HG03432 (cell line): ENCODE results near the gene KCNQ1.

ENCODE experiments used
- ATAC-seq: cut with Tn5 transposase; IDR thresholded peaks from one replicate; pipeline ENCODE4 v1.9.1; 2021; ENCODE audit warnings: mild to moderate bottlenecking, moderate library complexity; ENCODE audit not compliant: unreplicated experiment

KCNQ1 gene

DNA sequence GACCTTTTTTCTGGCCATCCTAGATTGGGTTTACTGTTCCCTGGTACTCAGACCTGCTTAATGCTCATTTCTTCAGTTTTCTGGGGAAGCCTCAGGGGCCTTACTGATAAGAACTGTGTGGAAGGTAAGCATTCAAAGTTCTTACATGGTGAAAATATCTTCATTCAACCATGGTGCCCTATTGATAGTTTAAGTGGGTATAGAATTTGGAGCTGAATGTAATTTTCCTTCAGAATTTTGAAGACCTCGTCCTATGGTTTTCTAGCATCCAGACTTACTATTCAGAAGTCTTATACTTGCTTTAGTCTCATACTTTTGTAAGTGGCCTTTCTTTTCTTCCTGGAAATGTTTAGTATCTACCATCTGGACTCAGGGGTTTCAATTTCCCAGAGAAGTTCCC is 365.0 kb downstream of the KCNQ1 start:
- no peak for ATAC-seq

DNA sequence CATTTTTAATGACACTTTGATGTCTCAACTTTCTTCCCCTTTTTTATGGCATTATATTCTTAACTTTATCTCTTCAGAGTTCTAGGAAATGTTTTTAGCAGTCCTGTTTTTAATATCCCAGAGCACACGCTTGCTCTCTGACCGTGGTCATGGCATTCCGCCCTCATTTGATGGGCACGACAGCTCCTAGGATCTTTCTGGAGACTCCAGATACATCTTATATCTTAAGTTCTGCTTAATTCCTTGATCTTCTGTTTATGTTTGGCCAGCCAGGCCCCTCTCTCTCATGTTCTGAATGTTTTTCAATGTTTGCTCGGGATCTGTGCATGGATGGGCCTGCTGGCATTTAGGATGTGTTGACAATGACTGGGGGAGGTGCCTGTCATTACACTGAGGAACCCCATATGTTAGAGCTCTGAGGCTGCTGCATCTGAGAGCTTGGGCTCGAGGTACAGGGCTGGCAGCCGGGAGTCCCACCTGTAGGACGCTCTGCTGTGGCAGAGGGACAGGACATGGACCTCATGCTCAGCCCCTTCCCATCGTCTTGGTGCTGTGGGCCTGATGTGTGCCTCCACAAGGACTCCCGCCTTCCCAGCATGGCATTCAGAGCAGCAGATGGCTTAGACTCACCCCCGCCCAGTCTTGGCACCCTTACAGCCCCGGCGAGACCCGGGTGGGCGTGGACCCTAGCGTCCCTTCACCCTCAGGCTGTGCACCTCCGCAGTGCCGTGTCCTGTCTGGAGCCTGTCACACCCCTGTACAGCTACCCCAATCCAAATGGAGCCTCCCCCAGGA is 365.8 kb downstream of the KCNQ1 start:
- ATAC-seq: no peak

DNA sequence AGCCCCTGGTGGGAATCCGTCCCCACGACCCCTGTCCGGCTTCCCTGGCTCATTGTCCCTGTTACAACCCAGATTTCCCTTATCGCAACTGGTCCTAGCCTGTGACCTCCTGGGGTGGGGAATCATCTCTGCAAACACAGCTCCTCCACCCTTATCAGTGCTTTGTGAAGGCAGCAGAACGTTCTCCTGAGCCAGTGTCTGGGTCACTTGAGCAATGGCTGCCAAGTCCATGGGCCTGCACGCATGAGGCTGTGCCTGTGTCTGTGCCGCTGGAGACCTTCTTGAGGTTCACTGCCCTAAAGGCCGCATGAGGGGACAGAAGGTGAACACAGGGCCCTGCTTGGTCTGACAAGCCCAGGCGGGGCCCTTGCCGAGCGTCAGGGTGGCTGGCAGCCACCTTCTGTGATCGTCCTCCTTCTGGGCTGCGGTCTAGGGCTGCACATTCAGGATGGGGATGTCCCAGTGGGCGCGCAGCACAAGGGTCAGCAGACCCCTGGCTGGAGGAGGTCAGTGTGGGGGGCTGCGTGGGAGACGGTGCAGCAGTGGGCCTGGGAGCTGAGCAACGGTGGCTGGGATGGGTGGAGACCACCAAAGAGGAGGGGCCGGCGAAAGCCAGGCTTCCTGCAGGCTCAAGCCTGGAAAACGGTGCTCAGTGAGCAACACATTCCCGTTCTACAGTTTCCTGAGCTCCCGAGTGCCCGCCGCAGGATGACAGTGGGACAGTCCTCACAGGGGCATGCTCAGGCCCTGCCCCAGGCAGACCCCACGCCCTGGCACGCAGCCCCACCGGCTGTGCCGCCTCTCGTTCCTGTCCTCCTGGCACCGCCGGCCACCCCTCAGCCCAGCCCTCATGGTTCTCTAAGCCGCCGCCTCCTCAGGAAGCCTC is 366.6 kb downstream of the KCNQ1 start:
- ATAC-seq: no peak

DNA sequence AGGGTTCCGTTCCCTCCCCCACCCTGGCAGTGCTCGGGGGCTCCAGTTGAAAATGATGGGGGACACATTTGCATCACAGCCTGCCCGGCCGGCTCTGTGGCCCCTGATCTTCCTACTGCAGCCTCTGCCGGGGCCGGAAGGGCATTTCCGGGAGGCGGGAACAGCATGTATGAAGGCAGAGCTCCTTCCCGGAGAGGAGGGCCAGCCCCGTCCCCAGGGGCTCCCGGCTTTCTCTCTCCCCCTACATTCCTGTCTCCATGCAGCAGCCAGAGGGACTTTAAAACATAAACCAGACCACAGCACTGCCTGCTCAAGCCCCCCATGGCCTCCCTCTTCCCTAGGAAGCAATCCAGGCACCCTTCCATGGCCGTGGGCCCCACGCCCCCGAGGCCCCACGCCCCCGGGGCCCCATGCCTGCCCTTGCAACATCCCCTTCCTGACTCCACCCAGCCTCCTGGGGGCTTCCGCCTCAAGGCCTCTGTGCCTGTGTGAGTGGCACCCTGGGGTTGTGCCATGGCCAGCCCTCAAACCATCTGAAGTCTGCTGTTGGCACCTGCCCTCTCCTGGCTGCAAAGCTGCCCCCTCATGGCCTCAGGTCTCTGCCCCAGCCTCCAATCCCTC is 367.7 kb downstream of the KCNQ1 start:
- ATAC-seq: no peak

DNA sequence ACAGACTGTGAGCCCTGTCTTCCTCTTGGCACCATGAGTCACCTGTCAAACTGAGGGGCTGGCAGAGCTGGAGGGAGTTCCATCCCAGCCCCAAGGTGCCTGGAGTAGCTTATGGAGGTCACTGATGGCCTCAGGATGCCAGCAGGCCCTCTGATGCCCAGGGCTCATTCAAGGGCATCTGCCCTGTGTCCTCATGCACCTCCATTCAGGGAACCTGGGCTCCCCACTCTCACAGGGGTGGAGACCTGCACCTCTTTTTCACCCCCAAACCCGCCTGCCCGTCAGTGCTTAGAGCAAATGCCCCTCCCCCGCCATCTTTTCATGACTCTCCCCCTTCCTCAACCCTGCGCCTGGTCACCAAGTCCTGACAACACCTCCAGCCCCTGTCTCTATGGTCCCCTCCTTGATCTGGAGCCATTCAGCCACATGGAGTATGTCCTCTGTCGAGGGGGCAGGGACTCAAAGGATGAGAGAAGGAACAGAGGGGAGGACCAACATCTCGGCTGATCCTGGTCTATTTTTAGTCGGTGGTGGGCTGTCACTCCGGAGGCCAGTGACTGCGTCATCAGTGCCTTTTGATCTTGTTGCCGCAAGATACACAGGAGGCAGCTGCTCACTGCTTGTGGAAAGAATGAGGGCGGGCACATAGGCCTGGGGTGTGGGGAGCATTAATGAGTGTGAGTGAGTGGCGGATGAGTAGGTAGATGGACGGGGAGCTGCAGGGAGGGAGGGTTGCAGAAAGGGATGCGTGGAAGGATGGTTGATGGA is 368.5 kb downstream of the KCNQ1 start:
- no peak for ATAC-seq

DNA sequence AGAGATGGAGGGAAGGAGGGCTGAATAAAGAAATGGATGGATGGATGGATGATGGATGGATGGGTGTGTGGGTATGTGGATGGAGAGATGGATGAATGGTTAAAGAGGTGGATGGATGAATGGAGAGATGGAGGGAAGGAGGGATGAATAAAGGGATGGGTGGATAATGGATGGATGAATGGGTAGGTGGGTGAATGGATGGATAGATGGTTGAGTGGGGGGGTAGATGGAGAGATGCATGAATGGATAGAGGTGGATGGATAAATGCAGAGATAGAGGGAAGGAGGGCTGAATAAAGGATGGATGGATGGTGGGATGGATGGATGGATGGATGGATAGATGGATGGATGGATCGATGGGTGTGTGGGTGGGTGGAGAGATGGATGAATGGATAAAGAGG is 369.2 kb downstream of the KCNQ1 start:
- no peak for ATAC-seq

DNA sequence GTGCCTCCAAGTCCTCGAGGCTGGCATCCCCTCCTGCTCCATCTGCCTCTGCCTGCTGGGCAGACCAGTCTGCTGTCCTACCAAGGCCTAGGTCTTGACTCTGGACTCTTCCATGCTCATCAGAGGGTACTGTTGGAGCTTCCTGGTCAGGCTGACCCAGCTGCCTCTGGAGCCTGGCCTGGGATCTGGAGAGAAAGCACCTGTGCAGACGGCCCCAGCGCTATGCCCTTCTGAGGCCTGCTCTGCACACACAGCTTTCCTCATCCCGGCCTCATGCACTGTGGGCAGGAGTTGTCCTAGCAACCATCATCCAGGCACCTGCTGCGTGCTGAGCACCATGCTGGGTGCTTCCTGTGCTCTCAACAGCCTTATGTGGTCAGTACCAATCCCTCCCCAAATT is 369.9 kb downstream of the KCNQ1 start:
- ATAC-seq: no peak

DNA sequence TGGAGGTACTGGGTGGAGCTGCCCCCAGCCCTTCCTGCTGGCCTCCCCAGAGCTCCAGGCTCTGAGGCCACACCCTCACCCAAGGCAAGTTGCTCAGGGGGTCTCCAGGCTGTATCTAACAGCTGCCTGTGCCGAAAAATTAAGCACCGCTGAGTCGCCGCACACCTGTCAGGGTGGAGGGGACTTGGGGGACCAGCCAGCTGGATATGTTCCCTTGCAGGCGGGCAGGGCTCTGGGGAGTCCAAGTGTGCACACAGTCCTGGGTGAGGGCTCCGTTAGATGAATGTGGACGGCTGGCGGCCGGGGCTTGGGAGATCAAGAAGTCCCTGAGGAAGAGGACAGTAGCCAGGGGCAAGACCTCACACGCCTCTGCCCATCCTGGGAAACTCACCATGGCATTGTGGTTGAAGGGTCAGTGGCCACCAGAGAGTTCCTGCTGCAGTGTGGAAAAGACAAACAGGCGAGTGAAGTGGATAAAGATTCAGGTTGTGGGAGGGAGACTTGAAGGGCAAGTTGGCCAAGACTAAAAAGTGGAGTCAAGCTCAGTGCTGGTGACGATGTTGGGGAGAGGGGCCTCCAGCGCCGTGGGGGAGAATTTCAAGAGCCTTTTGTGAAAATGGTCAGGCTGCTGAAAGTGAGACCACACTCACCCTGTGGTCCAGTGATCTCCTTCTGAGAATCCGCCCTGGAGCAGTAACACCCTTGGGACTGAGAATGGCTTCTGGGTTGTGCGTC is 371.1 kb downstream of the KCNQ1 start:
- no peak for ATAC-seq

DNA sequence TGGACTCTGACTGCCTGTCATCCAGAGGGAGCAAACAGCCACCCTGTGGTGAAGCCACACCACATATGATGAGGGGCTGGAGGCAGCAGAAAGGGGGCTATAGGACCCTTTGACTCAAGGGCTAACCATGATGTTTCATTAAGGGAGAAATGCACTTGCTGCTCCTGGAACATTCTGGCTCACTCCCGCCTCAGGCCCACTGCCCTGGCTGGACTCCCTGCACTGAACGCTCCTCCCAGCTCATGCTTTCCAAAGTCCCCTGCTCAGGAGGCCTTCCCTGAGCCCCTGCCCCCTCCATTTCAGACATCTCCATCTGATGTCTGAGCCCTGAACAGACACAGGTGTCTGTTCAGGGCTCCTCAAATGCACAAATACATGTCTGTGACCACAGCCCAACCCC is 371.7 kb downstream of the KCNQ1 start:
- ATAC-seq: no peak

DNA sequence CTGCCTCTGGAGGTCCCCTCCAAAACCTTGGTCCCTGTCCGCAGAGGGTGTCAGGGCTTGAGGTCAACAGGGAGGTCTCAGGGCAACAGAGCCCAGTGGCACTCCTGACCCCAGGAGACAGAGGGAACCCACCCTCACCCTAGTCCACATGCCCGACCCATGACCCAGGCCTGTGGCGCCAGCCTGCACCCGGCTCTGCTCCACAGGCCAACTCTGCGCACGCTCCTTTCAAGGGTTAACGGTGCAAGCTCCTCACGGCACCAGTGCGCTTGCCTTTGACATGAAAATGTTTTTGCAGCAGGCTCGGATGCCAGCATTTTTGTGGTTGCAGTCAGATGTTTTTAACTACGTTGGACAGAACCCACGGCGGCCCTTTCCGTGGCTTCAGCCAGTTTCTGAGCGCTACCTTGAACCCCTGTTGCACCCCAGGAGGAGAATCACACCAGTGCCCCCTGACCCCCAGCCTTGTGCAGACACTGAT is 372.2 kb downstream of the KCNQ1 start:
- ATAC-seq: no peak

DNA sequence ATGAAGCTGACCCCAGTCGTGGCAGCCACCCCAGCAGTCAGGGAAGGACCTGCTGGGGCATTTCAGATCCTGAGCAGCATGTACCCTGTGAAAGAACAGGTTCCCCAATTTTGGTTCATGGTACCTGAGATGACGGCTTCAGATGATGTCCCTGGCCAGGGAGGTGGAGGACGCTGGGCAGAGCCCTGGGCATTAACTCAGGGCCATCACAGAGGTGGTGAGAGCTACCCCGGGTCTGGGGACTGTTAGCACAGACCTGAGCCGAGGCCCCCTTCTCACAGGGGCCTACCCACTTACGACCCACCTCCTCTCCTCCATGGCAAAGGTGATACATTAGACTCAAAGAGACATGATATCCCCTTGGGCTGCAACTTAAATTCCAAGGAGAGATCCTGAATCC is 372.6 kb downstream of the KCNQ1 start:
- ATAC-seq: no peak

DNA sequence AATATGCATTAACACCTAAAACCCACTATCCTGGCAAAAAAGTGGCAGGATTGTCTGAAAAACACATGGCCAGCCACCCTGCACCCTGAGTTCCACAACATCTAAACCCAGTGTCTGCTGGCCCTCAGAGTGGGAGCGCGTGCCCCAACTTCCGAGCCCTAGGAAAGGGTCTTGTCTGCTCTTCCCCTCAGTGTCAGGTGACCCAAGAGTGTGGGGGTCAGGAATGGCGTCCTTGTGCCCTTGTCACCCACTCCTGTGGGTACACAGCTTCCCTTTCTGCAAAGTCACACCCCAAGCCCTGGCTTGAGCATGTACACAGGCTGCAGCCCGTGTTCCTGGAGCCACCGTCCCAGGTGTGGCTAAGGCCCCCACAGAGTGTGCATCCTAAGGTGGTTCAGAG is 373.2 kb downstream of the KCNQ1 start:
- no peak for ATAC-seq

DNA sequence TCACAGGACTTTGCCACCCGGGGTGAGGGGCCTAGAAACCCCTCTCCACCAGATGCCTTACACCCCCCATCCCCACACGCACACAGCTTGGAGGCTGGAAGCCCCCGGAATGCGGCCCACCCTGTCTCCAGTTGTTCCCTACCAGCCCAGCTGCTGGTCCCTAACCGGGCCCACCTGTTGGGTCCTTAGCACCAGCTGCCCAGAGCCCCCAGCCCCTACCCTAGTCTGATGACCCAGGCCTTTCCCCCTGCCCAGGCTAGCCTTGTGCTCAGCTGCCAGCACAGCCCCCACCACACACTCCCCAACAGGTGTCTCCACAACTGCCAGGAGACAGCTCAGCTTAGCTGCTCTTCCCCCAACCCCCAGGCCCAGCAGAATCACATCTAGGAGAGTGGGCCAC is 373.7 kb downstream of the KCNQ1 start:
- ATAC-seq: no peak

DNA sequence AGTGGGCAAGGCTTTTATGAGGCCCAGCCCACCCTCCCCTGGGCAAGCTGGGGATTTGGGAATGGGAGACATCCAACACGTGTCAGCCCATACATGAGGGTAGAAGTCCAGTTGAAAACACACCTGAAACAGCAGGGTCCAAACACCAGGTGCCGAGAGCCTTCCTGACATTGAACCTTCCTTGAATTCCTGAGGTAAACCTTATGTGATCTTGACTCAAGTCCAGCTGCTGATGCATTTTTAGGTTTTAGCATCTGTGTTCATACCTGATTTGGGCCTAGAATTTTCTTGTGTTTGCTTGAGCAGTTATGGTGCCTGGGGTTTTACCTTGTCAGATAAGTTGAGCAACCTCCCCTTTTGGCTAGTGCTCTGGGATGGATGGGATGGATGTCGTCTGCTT is 374.5 kb downstream of the KCNQ1 start:
- no peak for ATAC-seq

DNA sequence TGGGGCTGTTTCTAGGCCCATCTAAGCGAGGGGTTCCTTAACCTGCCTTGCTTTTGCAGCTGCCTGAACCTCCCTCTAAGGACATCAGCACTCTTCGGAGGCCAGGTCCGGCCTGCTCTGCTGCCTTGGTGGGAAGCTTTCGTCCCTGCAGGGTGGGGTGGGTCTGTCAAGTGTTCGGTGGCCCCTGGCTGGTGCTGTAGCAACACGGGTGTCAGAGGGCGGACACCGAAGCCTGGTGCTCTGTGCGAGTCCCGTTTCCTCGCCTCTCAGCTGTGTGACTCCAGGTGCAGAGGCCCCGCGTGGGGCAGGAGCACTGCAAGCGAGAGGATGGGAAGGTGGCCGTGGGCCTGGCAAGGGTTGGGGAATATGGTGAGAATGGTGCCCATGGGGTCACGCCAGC is 376.2 kb downstream of the KCNQ1 start:
- no peak for ATAC-seq

DNA sequence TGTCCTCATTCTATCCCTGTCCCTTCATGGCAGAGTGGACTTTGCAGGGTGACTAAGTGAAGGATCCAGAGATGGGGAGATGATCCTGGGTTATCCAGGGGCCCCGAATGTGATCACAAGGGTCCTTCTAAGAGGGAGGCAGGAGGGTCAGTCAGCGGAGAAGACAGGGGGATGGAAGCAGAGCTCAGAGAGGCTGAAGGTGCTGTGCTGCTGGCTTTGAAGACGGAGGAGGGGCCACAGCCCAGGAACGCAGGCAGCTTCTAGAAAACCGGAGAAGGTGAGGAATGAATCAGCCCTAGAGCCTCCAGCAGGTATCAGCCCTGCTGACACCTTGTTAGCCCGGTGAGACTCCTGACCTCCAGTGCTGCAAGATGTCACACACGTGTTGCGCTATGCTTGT is 377.1 kb downstream of the KCNQ1 start:
- ATAC-seq: no peak

DNA sequence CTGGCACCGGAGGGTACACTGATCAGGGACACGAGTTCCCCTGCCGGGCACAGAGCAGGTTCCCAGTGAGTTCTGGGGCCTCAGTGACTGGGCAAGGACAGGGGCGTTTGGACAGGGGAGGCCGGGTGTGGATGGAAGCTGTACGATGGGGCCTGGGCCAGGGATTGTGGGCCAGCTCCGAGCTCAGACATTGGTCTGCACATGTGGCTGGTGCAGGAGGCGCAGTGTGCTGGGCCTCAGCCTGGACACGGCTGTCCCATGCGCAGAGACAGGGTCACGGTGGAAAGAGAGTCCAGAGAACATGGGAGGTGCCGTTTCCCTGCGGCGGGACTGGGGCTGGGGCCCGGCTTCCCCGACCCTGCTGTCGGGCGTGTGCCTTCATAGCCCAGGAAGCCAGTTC is 380.0 kb downstream of the KCNQ1 start:
- no peak for ATAC-seq

DNA sequence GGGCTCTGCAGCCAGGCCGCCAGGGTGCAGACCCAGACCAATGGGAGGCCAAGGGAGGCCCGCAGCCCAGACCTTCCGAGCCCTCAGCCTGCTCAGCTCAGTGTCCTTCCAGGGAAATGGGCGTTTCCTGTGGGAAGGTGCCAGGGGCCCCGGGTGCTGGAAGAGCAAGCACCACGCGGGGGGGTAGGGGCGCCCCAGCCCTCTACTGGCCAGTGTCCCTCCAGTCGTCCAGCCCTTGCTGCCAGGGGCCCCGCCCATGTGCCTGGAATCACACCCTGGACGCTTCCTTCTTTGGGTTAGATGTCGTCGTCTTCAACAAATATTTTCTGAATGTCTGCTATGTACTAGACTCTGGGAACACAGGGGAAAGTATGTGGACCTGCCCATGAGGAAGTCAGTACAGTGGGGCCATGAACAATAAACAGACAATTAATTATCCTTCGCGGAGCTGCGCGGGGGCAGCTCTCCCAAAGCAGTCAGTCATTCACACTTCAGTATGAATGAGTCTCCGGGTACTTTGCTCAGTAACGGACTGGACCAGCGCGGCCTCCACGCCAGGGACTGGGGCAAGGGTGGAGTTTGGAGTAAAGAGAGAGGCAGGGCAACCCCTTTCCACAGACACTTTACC is 380.6 kb downstream of the KCNQ1 start:
- ATAC-seq: no peak

DNA sequence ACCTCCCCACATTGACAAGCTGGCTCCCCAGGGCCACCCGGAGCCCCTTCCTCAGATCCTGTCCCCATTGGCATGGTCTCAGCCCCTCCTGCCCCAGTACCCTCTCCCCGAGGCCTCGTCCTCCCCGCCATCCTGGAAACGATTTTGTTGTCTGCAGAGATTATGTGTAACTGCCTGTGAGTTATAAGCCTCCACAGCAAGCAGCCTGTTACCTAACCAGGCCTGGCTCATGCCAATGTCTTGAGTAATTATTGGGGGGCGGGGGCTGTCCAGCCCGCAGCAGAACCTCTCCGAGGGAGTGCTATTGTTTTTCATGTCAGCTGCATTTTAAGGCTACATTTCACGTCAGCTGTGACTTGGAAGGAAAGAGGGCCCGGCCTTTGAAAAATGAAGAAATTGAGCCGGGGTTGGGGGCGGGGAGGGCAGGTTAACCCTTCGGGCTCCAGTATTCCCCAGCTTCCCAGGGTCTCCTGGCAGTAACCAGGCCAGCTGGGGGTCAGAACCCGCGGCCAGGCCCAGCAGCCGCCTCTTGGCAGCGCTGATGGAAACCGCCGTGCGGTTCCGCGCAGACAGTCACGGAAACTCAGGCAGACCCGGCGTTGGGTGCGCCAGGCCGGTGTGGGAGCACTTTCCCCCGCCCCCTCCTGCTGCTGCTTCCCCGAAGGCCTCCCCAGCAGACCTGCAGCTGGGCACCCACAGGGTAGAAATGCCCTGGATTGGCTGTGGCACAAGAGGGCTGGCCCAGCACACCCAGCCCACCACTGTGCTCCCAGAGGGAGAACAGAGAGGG is 381.3 kb downstream of the KCNQ1 start:
- ATAC-seq: no peak
